ENCODE measurements around the gene CTNNAL1.

DNA sequence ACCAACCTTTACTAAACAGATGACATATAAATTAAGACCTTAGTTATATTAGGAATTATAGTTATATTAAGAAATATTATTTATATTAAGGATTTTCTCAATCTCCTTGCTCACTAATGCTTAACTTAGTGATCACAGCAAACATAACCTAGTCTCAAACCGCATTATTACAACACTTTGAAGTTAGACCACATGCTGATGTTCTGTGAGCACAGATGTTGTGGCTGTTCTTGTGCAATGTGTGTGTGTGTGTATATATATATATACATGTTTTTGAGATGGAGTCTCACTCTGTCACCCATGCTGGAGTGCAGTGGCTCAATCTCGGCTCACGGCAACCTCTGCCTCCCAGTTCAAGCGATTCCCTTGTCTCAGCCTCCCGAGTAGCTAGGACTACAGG lies 99.9 kb downstream of the CTNNAL1 start:
- TF ChIP-seq CTCF (IDR thresholded peaks at IDR 0.05) (no peak), EP300 (IDR thresholded peaks at IDR 0.05) (no peak), POLR2A (IDR thresholded peaks at IDR 0.05; ENCODE audit: low read depth) (no peak)

Data from esophagus muscularis mucosa (tissue), 4 donors.